GM18867 (cell line): Measurements from ENCODE around the gene CHPF.
A peak's percentile ranks its signal among the peaks of the same experiment; 100 is the strongest.

Source experiments
- ATAC-seq: cut with Tn5 transposase; IDR thresholded peaks from one replicate; pipeline ENCODE4 v1.9.1; 2021; ENCODE audit warnings: mild to moderate bottlenecking, moderate library complexity; ENCODE audit not compliant: unreplicated experiment

CHPF gene

GRCh38 chr2:219552382-219553167, 9.0 kb upstream of the CHPF start:
- peak; percentile 83 for ATAC-seq

GRCh38 chr2:219551441-219552381, 8.1 kb upstream of the CHPF start:
- peak; percentile 17 for ATAC-seq

DNA sequence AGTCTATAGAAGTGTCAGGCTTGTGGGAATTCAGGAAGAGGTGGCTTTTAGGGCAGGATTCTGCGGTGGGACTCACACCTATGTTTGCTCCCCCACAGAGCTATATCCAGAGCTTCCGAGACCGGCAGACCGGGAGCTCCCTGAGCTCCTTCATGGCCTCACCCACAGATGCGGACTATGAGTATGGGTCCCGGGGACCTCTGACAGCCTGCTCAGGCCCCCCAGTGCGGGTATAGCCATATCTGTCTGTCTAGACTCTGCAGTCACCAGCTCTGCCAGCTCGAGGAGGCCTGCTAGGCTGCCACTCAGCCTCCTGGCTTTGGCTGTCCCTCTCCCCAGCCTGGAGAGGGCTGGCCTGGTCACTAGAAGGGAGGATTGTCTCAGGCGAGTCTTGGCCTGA, 6.0 kb upstream of the CHPF start:
- no peak for ATAC-seq

DNA sequence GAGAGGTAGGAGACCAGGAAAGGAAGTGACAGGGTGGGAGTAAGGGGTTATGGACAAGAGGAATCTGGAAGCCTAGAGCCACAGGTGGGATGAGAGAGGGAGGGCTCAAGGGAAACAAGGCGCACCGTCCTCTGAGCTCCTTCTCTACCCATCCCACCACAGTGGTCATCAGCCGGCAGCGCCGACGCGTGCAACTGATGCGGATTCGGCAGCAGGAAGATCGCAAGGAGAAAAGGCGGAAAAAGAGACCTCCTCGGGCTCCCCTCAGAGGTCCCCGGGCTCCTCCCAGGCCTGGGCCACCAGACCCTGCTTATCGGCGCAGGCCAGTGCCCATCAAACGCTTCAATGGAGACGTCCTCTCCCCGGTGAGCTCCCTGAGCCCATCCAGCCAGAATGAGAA, 5.4 kb upstream of the CHPF start:
- ATAC-seq, result no peak

DNA sequence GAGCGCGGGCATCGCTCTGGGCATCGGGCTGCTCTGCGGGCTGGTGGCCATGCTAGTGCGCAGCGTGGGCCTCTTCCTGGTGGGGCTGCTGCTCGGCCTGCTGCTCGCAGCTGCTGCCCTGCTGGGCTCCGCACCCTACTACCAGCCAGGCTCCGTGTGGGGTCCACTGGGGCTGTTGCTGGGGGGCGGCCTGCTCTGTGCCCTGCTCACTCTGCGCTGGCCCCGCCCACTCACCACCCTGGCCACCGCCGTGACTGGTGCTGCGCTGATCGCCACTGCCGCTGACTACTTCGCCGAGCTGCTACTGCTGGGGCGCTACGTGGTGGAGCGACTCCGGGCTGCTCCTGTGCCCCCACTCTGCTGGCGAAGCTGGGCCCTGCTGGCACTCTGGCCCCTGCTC, 4.0 kb upstream of the CHPF start:
- ATAC-seq, result no peak

- no peak for ATAC-seq
Observed at GRCh38 chr2:219545943-219546352, 2.3 kb upstream of the CHPF start.

DNA sequence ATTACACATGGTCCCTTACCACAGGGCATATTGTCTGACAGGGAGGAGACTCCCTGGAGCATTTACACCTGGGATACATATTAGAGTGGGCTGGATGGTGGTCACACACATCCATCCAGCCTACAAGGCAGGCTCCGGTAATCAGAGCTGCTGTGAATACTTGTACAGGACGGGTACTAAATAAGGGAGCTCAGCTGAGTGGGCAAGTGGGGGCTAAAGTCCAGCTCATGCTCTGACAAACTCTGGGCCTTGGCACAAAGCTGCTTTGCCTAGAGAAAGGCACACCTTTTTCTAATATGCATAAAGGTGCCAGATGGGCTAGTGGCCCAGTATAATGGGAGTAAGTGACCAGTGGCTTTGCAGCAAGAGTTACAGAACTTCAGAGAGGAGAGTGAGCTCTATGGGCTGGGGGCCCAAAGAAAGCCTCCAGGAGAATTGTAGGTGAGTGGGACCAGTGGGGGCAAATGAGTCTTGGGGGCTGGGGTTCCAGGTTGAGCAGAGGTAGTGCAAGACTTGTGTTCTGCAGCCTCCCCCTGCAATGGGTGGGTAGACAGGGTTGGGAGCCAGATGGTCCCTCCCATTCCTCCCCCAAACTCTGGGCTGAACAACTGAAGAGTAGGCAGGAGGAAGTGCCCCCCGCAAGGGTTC, 1.8 kb upstream of the CHPF start:
- ATAC-seq, result no peak

GRCh38 chr2:219544567-219544966, 958 bp upstream of the CHPF start:
- no peak for ATAC-seq

- peak; percentile 38 for ATAC-seq
Observed at GRCh38 chr2:219542931-219543595, 546 bp downstream of the CHPF start.

DNA sequence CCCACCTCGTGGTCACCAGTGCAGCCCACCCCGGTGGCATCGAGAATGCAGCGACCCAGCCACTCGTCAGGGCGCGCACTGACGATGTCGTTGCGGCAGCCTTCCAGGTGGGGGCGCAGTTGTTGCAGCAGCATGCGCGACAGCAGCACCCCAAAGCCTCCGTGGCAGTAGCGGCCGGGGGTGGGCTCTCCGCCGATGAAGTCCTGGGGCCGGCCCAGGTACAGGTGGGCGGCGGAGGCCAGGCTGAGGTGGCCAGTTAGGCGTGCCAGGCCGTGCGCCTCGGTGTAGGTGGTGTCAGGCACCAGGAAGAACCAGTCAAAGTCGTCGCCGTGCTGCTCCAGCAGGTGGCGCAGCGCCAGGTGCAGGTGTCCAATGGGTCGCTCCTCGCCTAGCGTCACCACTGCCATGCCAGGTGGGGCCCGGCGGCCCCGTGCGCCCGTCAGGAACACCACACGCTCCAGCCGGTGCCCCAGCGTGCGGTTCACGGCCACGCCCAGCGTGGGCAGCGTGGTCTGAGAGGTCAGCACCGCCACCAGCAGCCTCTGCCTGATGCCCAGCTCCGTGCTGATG, 1.9 kb downstream of the CHPF start:
- peak; percentile 47 for ATAC-seq

GRCh38 chr2:219540784-219541504, 2.7 kb downstream of the CHPF start:
- no peak for ATAC-seq

DNA sequence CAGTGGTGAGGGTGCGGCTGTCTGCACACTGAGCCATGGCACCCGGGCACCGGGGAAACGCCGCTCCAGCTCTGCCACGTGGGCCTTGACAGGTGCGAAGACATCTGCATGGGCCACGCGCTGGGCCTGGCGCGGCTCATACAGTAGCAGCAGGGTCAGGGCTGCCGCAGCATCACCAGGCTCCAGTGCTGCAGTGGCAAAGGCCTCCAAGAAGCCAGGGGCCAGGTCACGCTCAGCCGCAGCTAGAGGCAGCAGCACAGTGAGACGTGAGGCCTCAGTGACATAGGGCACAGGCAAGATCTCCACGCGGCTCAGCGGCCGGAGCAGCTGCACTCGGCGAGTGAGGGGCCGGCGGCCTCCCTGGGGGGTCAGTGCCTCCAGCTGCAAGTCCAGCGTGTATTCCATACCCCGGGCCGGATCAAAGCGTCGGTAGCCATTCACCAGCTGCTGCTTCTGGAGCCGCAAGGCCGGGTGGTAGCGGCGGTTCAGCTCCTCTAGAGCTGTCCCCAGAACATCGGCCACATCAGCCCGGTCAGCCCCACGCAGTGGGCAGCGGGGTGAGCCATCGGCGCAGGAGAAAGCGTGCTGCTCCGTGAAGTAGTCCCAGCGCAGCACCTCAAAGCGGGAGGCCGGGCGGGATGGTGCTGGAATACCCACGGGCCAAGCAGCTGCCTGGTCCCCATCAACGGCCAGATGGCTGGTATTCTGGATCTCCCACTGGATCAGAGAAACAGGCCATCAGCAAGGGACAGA, 3.5 kb downstream of the CHPF start:
- no peak for ATAC-seq

DNA sequence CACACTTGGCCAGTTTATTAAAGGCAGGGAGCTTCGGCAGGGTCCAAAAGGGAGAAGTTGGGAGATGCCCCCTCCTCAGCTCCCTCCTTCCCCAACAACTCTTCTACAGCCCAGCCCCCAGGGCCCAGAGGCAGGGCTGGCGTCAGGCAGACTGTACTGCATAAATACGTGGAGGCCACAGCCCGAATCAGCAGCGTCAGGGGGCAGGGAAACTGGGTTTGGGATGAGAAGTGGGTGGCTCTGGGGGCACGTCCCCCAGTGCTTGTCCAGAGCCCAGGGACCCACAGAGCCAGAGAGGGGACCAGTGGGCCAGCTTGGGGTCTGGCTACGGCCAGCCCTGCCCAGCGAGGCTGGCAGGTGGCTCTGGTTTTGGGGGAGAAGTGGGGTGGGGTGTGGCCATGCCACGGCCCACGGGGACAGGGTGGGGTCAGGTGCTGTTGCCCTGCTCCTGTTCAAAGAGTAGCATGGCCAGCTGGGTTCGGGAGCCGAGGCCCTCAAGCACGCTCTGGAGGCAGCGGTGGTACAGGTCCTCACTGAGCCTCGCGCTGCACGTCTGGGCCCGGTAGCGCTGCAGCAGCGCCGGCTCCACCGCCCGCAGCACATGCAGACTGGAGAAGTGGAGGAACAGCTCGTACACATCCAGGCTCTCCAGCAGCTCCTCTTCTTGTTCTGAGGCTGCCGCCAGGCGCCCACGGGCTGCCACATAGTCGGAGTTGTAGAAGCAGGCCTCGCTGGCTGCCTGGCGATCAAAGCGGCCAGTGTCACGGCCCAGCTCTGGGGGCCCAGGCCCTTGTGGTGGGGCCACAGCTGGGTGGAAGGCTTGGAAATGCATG, 4.4 kb downstream of the CHPF start:
- ATAC-seq, result no peak

GRCh38 chr2:219538504-219538951, 5.1 kb downstream of the CHPF start:
- no peak for ATAC-seq

- ATAC-seq, result no peak
Observed at GRCh38 chr2:219537657-219538488, 5.7 kb downstream of the CHPF start.

GRCh38 chr2:219536967-219537366, 6.6 kb downstream of the CHPF start:
- ATAC-seq, result no peak

GRCh38 chr2:219536425-219536824, 7.2 kb downstream of the CHPF start:
- no peak for ATAC-seq
